ENCODE measurements around the gene SHH. TPM values are rescaled to one million over a fixed set of nuclear protein-coding genes. Genes with fewer than 3 reads are reported as not detected.

Gene SHH
- total RNA-seq, 6 experiments from 2014 or later = 6.8 to 18.6 (median 12.4) TPM

- intact Hi-C loops (cut with DNase I) = loop anchor here (10.0 kb wide), 2 partner anchors 674 to 684 kb away; no protein-coding TSS in a partner anchor
- Histone ChIP-seq H3K4me1 (peaks cover 0 to 7% (median 0%) of the 10 kb centered on the region in 4 donors), H3K4me3 (no peak overlapping the region), H3K9me3 (no peaks in the 10 kb centered on the region), H3K27ac (no peak overlapping the region), H3K27me3 (no peaks in the 10 kb centered on the region), H3K36me3 (no peaks in the 10 kb centered on the region)
- 72% methylated on average over 17 of the region's 19 CpGs for WGBS (ENCODE audit: insufficient coverage, low coverage, low lambda C conversion rate, missing lambda C conversion rate)
- no peak for ATAC-seq
- TF ChIP-seq CTCF (IDR thresholded peaks at IDR 0.05) (no peak), POLR2A (IDR thresholded peaks at IDR 0.05) (no peak)
- DNase-seq = no peak
These were observed 21.0 kb downstream of the SHH start for GRCh38 chr7:155791214-155791737.

- 53% methylated on average over 7 of the region's 8 CpGs for WGBS (ENCODE audit: insufficient coverage, low coverage, low lambda C conversion rate, missing lambda C conversion rate)
- DNase-seq (no peak), ATAC-seq (no peak)
- Histone ChIP-seq H3K27me3 (no peaks in the 10 kb centered on the region), H3K9me3 (no peaks in the 10 kb centered on the region), H3K4me1 (peaks cover 0 to 7% (median 0%) of the 10 kb centered on the region in 4 donors), H3K36me3 (no peaks in the 10 kb centered on the region), H3K4me3 (no peak overlapping the region), H3K27ac (no peak overlapping the region)
- TF ChIP-seq CTCF (IDR thresholded peaks at IDR 0.05) (no peak), POLR2A (IDR thresholded peaks at IDR 0.05) (no peak)
- intact Hi-C loops (cut with DNase I) = loop anchor here (10.0 kb wide), 2 partner anchors 674 to 684 kb away; no protein-coding TSS in a partner anchor
These were observed 21.6 kb downstream of the SHH start for GRCh38 chr7:155790666-155791065.

GRCh38 chr7:155789001-155789725 is 23.1 kb downstream of the SHH start:
- H3K36me3 ChIP-seq = no peaks in the 10 kb centered on the region
- no peak overlapping the region for H3K27ac ChIP-seq
- no peak for ATAC-seq
- H3K27me3 ChIP-seq = no peaks in the 10 kb centered on the region
- H3K9me3 ChIP-seq = no peaks in the 10 kb centered on the region
- no peak overlapping the region for H3K4me3 ChIP-seq
- TF ChIP-seq POLR2A (IDR thresholded peaks at IDR 0.05) = no peak
- no peak for TF ChIP-seq CTCF (IDR thresholded peaks at IDR 0.05)
- H3K4me1 ChIP-seq = peaks cover 0 to 7% (median 0%) of the 10 kb centered on the region in 4 donors
- intact Hi-C loops (cut with DNase I) = no loop called here
- no peak for DNase-seq
- 81% methylated on average over 3 of the region's 29 CpGs for WGBS (ENCODE audit: insufficient coverage, low coverage, low lambda C conversion rate, missing lambda C conversion rate)

- DNase-seq (no peak), ATAC-seq (peak in 1 of 4 donors; percentile 7)
- H3K36me3 ChIP-seq = no peaks in the 10 kb centered on the region
- WGBS (ENCODE audit: insufficient coverage, low coverage, low lambda C conversion rate, missing lambda C conversion rate) = no CpG with 5 or more reads among the region's 22 CpGs
- H3K27ac ChIP-seq = no peak overlapping the region
- H3K27me3 ChIP-seq = no peaks in the 10 kb centered on the region
- intact Hi-C loops (cut with DNase I) = no loop called here
- peaks cover 0 to 7% (median 0%) of the 10 kb centered on the region in 4 donors for H3K4me1 ChIP-seq
- H3K4me3 ChIP-seq = no peak overlapping the region
- TF ChIP-seq CTCF (IDR thresholded peaks at IDR 0.05) (no peak), POLR2A (IDR thresholded peaks at IDR 0.05) (no peak)
- H3K9me3 ChIP-seq = no peaks in the 10 kb centered on the region
These were observed 23.7 kb downstream of the SHH start for GRCh38 chr7:155788616-155789000.
